SK-N-SH (cell line): ENCODE measurements around the gene RFTN1. TPM values are rescaled to one million over a fixed set of nuclear protein-coding genes. Genes with fewer than 3 reads are reported as not detected.

ENCODE experiments used
- CTCF ChIA-PET: fragments of 300-600, 350-600 bp; formaldehyde crosslinking; extraction: SDS; loops from one replicate; lab custom pipeline; 2021; lab: Yijun Ruan, JAX
- POLR2A ChIA-PET: fragments of 350-600 bp; sonication (Branson Sonifier 250); formaldehyde crosslinking; extraction: SDS; loops from one replicate; lab custom pipeline; 2020; ENCODE audit warnings: antibody characterized with exemption, inconsistent platforms; lab: Yijun Ruan, JAX
- DNase-seq: peaks from one replicate; pipeline ENCODE4 v3.0.0; 2012
- H2AFZ ChIP-seq: fragments of 200-600 bp; sonication (generic); 2 replicates; pipeline ENCODE4 v1.8.1; 2016; ENCODE audit warnings: antibody characterized with exemption, mild to moderate bottlenecking, low read depth
- H3F3A ChIP-seq: fragments of 200-600 bp; sonication (generic); replicated peaks from 2 replicates; pipeline ENCODE3; 2016; ENCODE audit warnings: antibody characterized with exemption, mild to moderate bottlenecking; ENCODE audit not compliant: insufficient read depth
- H3K27ac ChIP-seq, 2 experiments: fragments of 200-500 bp in 1 of 2; fragments of 200-600 bp in 1 of 2; sonication (Bioruptor generic) in 1 of 2; sonication (generic), shearing (Covaris generic) in 1 of 2; 2 replicates each; pipeline versions ENCODE4 v1.5.1 to v1.6.1; 2014 to 2016; ENCODE audit warnings: low read depth in 2 of 2, inconsistent platforms in 1 of 2, low read length in 1 of 2, mild to moderate bottlenecking in 1 of 2, mixed read lengths in 1 of 2
- H3K27me3 ChIP-seq: fragments of 200-600 bp; sonication (generic), shearing (Covaris generic); 2 replicates; pipeline ENCODE4 v1.6.1; 2016; ENCODE audit warnings: mixed run types; ENCODE audit not compliant: insufficient read depth
- H3K36me3 ChIP-seq, 2 experiments: fragments of 200-500 bp in 1 of 2; fragments of 200-600 bp in 1 of 2; sonication (Bioruptor generic) in 1 of 2; sonication (generic) in 1 of 2; replicated peaks in 1 of 2; 2 replicates each; pipeline versions ENCODE3 to v1.5.1; 2014 to 2016; ENCODE audit warnings: low read length in 1 of 2, mild to moderate bottlenecking in 1 of 2; ENCODE audit not compliant: insufficient read depth in 2 of 2, control insufficient read depth in 1 of 2
- H3K4me1 ChIP-seq, 2 experiments: fragments of 200-500 bp in 1 of 2; fragments of 200-600 bp in 1 of 2; sonication (Bioruptor generic) in 1 of 2; sonication (generic), shearing (Covaris generic) in 1 of 2; 2 replicates each; pipeline versions ENCODE4 v1.5.1 to v1.6.1; 2014 to 2016; ENCODE audit warnings: low read depth in 1 of 2, low read length in 1 of 2, mixed run types in 1 of 2; ENCODE audit not compliant: insufficient read depth in 2 of 2, control insufficient read depth in 1 of 2
- H3K4me2 ChIP-seq: fragments of 200-600 bp; sonication (generic), shearing (Covaris generic); 2 replicates; pipeline ENCODE4 v1.6.1; 2017; ENCODE audit warnings: mixed run types
- H3K4me3 ChIP-seq, 2 experiments: fragments of 200-500 bp in 1 of 2; fragments of 200-600 bp in 1 of 2; sonication (Bioruptor generic) in 1 of 2; sonication (generic), shearing (Covaris generic) in 1 of 2; 2 replicates each; pipeline versions ENCODE4 v1.5.1 to v1.8.1; 2014 to 2016; ENCODE audit warnings: low read depth in 2 of 2, inconsistent platforms in 1 of 2, low read length in 1 of 2, mild to moderate bottlenecking in 1 of 2, mixed read lengths in 1 of 2, moderate library complexity in 1 of 2
- H3K79me2 ChIP-seq: fragments of 200-600 bp; sonication (generic); 2 replicates; pipeline ENCODE4 v1.8.1; 2017; ENCODE audit warnings: mild to moderate bottlenecking; ENCODE audit not compliant: insufficient read depth
- H3K9ac ChIP-seq: fragments of 200-600 bp; sonication (generic); 2 replicates; pipeline ENCODE4 v1.6.1; 2017; ENCODE audit warnings: mixed run types
- H3K9me2 ChIP-seq: fragments of 200-600 bp; sonication (generic); 2 replicates; pipeline ENCODE4 v1.6.1; 2017; ENCODE audit warnings: mixed run types
- H3K9me3 ChIP-seq: fragments of 200-600 bp; sonication (generic); 2 replicates; pipeline ENCODE4 v1.6.1; 2017; ENCODE audit warnings: mixed run types, mild to moderate bottlenecking, moderate library complexity
- H4K20me1 ChIP-seq: fragments of 200-600 bp; sonication (generic); 2 replicates; pipeline ENCODE4 v1.6.1; 2017; ENCODE audit warnings: mild to moderate bottlenecking, mixed run types; ENCODE audit not compliant: insufficient read depth
- CHD2 ChIP-seq: fragments of 150-350 bp; IDR thresholded peaks from 2 replicates; pipeline ENCODE4 v1.6.1; 2018; ENCODE audit warnings: low read length; ENCODE audit not compliant: partially characterized antibody
- EZH2phosphoT487 ChIP-seq: fragments of 200-600 bp; sonication (generic); IDR thresholded peaks from 2 replicates; pipeline ENCODE4 v1.6.1; 2017; ENCODE audit warnings: low read depth, mixed run types, mild to moderate bottlenecking, antibody characterized with exemption, moderate library complexity, borderline replicate concordance
- FOSL2 ChIP-seq: IDR thresholded peaks from 2 replicates; pipeline ENCODE4 v1.4.0; 2012; ENCODE audit warnings: low read depth, mild to moderate bottlenecking, moderate library complexity, borderline replicate concordance
- FOXJ3 ChIP-seq: sonication (generic); formaldehyde crosslinking; IDR thresholded peaks from 2 replicates; pipeline ENCODE4 v1.5.1; 2020; ENCODE audit warnings: mild to moderate bottlenecking, missing genetic modification reagents
- FOXM1 ChIP-seq: IDR thresholded peaks from 2 replicates; pipeline ENCODE4 v1.4.0; 2012; ENCODE audit warnings: low read depth, mild to moderate bottlenecking
- GABPA ChIP-seq: IDR thresholded peaks from 2 replicates; pipeline ENCODE4 v1.4.0; 2012; ENCODE audit warnings: low read depth, mild to moderate bottlenecking
- GATA2 ChIP-seq: sonication (generic); formaldehyde crosslinking; IDR thresholded peaks from 2 replicates; pipeline ENCODE4 v1.5.0; 2020; ENCODE audit warnings: mild to moderate bottlenecking, missing genetic modification reagents
- MEF2A ChIP-seq: IDR thresholded peaks from 2 replicates; pipeline ENCODE4 v1.4.0; 2012; ENCODE audit warnings: low read depth, borderline replicate concordance
- NFIC ChIP-seq: IDR thresholded peaks from 2 replicates; pipeline ENCODE4 v1.4.0; 2012; ENCODE audit warnings: borderline replicate concordance
- POLR2AphosphoS5 ChIP-seq: IDR thresholded peaks from 2 replicates; pipeline ENCODE4 v1.6.1; 2012; ENCODE audit warnings: low read depth, low read length
- RAD21 ChIP-seq: IDR thresholded peaks from 2 replicates; pipeline ENCODE4 v1.6.1; 2012; ENCODE audit warnings: mild to moderate bottlenecking, low read length
- SMC3 ChIP-seq: IDR thresholded peaks from 2 replicates; pipeline ENCODE4 v1.6.1; 2012; ENCODE audit warnings: low read depth, low read length, improper control_type of control experiment
- TAF1 ChIP-seq: IDR thresholded peaks from 2 replicates; pipeline ENCODE4 v1.6.1; 2012; ENCODE audit warnings: low read depth, mild to moderate bottlenecking, low read length, moderate library complexity, borderline replicate concordance
- TEAD4 ChIP-seq: IDR thresholded peaks from 2 replicates; pipeline ENCODE4 v1.4.0; 2012; ENCODE audit warnings: mild to moderate bottlenecking, borderline replicate concordance; ENCODE audit not compliant: insufficient read depth
- USF1 ChIP-seq: IDR thresholded peaks from 2 replicates; pipeline ENCODE4 v1.4.0; 2012; ENCODE audit warnings: low read depth, borderline replicate concordance
- YY1 ChIP-seq: IDR thresholded peaks from 2 replicates; pipeline ENCODE4 v1.4.0; 2012; ENCODE audit warnings: low read depth, mild to moderate bottlenecking
- WGBS: methylation state at CpG from one replicate; pipeline ENCODE4 v1.1.6; 2017; ENCODE audit warnings: low lambda C conversion rate; 5-methylcytosine and 5-hydroxymethylcytosine counted together
- polyA plus RNA-seq, 3 experiments: library from polyadenylated mRNA; depleted of rRNA; stranded (reverse); fragments of >200 nt; gene quantifications; 2 replicates each; pipeline ENCODE4 v1.2.3, GENCODE V29; 2012
- TF ChIP-seq, protein P1 (sequence below): IDR thresholded peaks from 2 replicates; pipeline ENCODE4 v1.6.1; 2012; ENCODE audit warnings: mild to moderate bottlenecking, low read depth, low read length, moderate library complexity
- TF ChIP-seq, protein P2 (sequence below): fragments of 150-350 bp; IDR thresholded peaks from 2 replicates; pipeline ENCODE4 v1.6.1; 2016; ENCODE audit warnings: mild to moderate bottlenecking, low read depth, low read length
- TF ChIP-seq, protein P3 (sequence below): fragments of 200-600 bp; sonication (generic); IDR thresholded peaks from 2 replicates; pipeline ENCODE4 v1.6.1; 2017; ENCODE audit warnings: antibody characterized with exemption, mild to moderate bottlenecking, moderate library complexity
- TF ChIP-seq, protein P4 (sequence below): fragments of 150-350 bp; IDR thresholded peaks from 2 replicates; pipeline ENCODE4 v1.6.1; 2017; ENCODE audit warnings: antibody characterized with exemption, low read length, low read depth, borderline replicate concordance

RFTN1 gene
- polyA plus RNA-seq, 1 of the 3 experiments (the other 2 are of a cell fraction): 21.2 TPM

- TF ChIP-seq, protein P1, sequence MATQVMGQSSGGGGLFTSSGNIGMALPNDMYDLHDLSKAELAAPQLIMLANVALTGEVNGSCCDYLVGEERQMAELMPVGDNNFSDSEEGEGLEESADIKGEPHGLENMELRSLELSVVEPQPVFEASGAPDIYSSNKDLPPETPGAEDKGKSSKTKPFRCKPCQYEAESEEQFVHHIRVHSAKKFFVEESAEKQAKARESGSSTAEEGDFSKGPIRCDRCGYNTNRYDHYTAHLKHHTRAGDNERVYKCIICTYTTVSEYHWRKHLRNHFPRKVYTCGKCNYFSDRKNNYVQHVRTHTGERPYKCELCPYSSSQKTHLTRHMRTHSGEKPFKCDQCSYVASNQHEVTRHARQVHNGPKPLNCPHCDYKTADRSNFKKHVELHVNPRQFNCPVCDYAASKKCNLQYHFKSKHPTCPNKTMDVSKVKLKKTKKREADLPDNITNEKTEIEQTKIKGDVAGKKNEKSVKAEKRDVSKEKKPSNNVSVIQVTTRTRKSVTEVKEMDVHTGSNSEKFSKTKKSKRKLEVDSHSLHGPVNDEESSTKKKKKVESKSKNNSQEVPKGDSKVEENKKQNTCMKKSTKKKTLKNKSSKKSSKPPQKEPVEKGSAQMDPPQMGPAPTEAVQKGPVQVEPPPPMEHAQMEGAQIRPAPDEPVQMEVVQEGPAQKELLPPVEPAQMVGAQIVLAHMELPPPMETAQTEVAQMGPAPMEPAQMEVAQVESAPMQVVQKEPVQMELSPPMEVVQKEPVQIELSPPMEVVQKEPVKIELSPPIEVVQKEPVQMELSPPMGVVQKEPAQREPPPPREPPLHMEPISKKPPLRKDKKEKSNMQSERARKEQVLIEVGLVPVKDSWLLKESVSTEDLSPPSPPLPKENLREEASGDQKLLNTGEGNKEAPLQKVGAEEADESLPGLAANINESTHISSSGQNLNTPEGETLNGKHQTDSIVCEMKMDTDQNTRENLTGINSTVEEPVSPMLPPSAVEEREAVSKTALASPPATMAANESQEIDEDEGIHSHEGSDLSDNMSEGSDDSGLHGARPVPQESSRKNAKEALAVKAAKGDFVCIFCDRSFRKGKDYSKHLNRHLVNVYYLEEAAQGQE: no peak
- TF ChIP-seq, all 33 proteins: peak for 3
Measured at GRCh38 chr3:16511681-16512434, 1.6 kb downstream of the RFTN1 start (continued).

DNA sequence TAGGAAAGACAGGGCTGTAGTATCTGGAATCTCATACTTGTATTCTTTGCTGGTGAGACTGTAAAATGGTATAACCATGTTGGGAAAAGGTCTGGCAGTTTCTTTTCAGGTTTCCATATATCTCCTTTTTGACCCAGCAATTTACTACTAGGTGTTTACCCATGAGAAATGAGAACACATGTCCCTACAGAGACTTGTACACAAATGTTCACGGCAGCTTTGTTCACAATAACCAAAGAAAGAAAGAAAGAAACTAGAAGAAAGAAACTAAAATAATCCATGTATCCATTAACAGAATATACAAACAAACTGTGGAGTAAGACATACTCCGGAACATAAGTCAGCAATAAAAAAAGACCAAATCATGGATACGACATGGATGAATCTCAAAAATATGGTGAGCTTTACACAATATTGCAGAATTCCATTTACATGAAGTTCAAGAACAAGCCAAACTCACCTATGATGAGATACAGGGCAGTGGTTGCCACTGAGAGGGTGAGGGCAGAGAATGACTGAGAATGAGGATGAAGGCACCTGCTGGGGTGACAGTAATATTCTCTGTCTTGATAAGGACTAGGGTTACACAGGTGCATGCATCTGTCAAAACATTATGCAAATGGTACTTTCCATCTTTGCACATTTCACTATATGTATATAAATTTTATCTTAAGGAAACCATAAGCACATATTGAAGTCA is 2.7 kb downstream of the RFTN1 start:
- TF ChIP-seq, protein P2, sequence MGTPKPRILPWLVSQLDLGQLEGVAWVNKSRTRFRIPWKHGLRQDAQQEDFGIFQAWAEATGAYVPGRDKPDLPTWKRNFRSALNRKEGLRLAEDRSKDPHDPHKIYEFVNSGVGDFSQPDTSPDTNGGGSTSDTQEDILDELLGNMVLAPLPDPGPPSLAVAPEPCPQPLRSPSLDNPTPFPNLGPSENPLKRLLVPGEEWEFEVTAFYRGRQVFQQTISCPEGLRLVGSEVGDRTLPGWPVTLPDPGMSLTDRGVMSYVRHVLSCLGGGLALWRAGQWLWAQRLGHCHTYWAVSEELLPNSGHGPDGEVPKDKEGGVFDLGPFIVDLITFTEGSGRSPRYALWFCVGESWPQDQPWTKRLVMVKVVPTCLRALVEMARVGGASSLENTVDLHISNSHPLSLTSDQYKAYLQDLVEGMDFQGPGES: no peak
- TF ChIP-seq GATA2 (CRISPR knock-in tag): no peak
- TF ChIP-seq GABPA: no peak
- no peak for TF ChIP-seq MEF2A
- TF ChIP-seq SMC3: no peak
- no peak for TF ChIP-seq EZH2phosphoT487
- no peak for TF ChIP-seq FOSL2
- no peak for TF ChIP-seq YY1
- TF ChIP-seq TEAD4: no peak
- TF ChIP-seq FOXM1: no peak
- TF ChIP-seq TAF1: no peak
- no peak for TF ChIP-seq USF1
- no peak for TF ChIP-seq CHD2
- TF ChIP-seq RAD21: no peak
- TF ChIP-seq FOXJ3 (CRISPR knock-in tag): no peak
- TF ChIP-seq, protein P3, sequence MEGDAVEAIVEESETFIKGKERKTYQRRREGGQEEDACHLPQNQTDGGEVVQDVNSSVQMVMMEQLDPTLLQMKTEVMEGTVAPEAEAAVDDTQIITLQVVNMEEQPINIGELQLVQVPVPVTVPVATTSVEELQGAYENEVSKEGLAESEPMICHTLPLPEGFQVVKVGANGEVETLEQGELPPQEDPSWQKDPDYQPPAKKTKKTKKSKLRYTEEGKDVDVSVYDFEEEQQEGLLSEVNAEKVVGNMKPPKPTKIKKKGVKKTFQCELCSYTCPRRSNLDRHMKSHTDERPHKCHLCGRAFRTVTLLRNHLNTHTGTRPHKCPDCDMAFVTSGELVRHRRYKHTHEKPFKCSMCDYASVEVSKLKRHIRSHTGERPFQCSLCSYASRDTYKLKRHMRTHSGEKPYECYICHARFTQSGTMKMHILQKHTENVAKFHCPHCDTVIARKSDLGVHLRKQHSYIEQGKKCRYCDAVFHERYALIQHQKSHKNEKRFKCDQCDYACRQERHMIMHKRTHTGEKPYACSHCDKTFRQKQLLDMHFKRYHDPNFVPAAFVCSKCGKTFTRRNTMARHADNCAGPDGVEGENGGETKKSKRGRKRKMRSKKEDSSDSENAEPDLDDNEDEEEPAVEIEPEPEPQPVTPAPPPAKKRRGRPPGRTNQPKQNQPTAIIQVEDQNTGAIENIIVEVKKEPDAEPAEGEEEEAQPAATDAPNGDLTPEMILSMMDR: no peak
- no peak for TF ChIP-seq POLR2AphosphoS5
- no peak for TF ChIP-seq NFIC
- TF ChIP-seq, protein P4, sequence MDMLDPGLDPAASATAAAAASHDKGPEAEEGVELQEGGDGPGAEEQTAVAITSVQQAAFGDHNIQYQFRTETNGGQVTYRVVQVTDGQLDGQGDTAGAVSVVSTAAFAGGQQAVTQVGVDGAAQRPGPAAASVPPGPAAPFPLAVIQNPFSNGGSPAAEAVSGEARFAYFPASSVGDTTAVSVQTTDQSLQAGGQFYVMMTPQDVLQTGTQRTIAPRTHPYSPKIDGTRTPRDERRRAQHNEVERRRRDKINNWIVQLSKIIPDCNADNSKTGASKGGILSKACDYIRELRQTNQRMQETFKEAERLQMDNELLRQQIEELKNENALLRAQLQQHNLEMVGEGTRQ: no peak
- peak overlapping the region; percentile 67 to 100 for H3K27ac ChIP-seq
- H2AFZ ChIP-seq: no peak overlapping the region
- peaks cover 21% of the 10 kb centered on the region for H3F3A ChIP-seq
- H3K9me3 ChIP-seq: no peaks in the 10 kb centered on the region
- CTCF ChIA-PET: interaction anchor here (2.1 to 7.0 kb wide), 2 partner anchors 13 to 221 kb away, joined by 11 to 56 read pairs; no protein-coding TSS in a partner anchor
- no peaks in the 10 kb centered on the region for H3K27me3 ChIP-seq
- no peak for DNase-seq
- H3K79me2 ChIP-seq: peaks cover 83% of the 10 kb centered on the region
- peaks cover 4 to 49% of the 10 kb centered on the region in 2 experiments; a peak in 3 of 4 replicates for H3K4me1 ChIP-seq
- no peaks in the 10 kb centered on the region for H3K36me3 ChIP-seq
- no peaks in the 10 kb centered on the region; the same call in 1 of the 2 replicates for H4K20me1 ChIP-seq
- H3K9ac ChIP-seq: no peak overlapping the region
- POLR2A ChIA-PET: interaction anchor here (1.5 kb wide), 1 partner anchor 16 kb away, joined by 4 read pairs; no protein-coding TSS in a partner anchor
- H3K9me2 ChIP-seq: no peaks in the 10 kb centered on the region
- peak overlapping the region; percentile 95; the same call in 1 of the 2 replicates for H3K4me2 ChIP-seq
- H3K4me3 ChIP-seq: peak overlapping the region in 1 of 2 experiments; percentile 86; a peak in 1 of 4 replicates
- WGBS: 95% methylated on average over 3 of the region's 3 CpGs
